SJSA1 (cell line): ENCODE data around the gene HDDC3. TPM values are rescaled to one million over a fixed set of nuclear protein-coding genes. Genes with fewer than 3 reads are reported as not detected.

Experiments
- DNase-seq, 2 experiments: peaks; one replicate each; pipeline ENCODE4 v3.0.0-alpha.2; 2015 to 2020; ENCODE audit warnings: low spot score in 2 of 2, low read depth in 1 of 2
- H3K27ac ChIP-seq: fragments of 250-450 bp; sonication (Bioruptor Pico); 2 replicates; pipeline ENCODE4 v1.5.1; 2020; ENCODE audit warnings: mild to moderate bottlenecking, moderate library complexity
- H3K27me3 ChIP-seq: fragments of 250-450 bp; sonication (Bioruptor Pico); replicated peaks from 2 replicates; pipeline ENCODE4 v1.5.1; 2020; ENCODE audit warnings: mild to moderate bottlenecking, moderate library complexity
- H3K36me3 ChIP-seq: fragments of 250-450 bp; sonication (Bioruptor Pico); 2 replicates; pipeline ENCODE4 v1.5.1; 2020; ENCODE audit warnings: mild to moderate bottlenecking
- H3K4me1 ChIP-seq: fragments of 250-450 bp; sonication (Bioruptor Pico); replicated peaks from 2 replicates; pipeline ENCODE4 v1.6.1; 2021; ENCODE audit warnings: mild to moderate bottlenecking
- H3K4me3 ChIP-seq: fragments of 250-450 bp; sonication (Bioruptor Pico); 2 replicates; pipeline ENCODE4 v1.5.1; 2020; ENCODE audit warnings: mild to moderate bottlenecking
- H3K9me3 ChIP-seq: fragments of 250-450 bp; sonication (Bioruptor Pico); replicated peaks from 2 replicates; pipeline ENCODE4 v1.5.1; 2020; ENCODE audit warnings: mild to moderate bottlenecking
- total RNA-seq: library from RNA; depleted of rRNA; stranded (reverse); fragments of >200 nt; shearing (Covaris generic); gene quantifications from 2 replicates; pipeline ENCODE4 v1.2.3, GENCODE V29; 2014; rRNA removed

Gene HDDC3, protein sequence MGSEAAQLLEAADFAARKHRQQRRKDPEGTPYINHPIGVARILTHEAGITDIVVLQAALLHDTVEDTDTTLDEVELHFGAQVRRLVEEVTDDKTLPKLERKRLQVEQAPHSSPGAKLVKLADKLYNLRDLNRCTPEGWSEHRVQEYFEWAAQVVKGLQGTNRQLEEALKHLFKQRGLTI
- total RNA-seq = 4.9 and 10.0 TPM in 2 replicates

- H3K27ac ChIP-seq = no peak within 1 kb of the TSS
Measured at GRCh38 chr15:90931828-90932659, at the start of gene HDDC3. TSS of gene HDDC3 (minus strand) at chr15:90932549. CDS start at chr15:90932540, 9 bp downstream.

GRCh38 chr15:90982135-90982534 is 49.8 kb upstream of the HDDC3 start:
- Histone ChIP-seq H3K4me1 (no peaks in the 10 kb centered on the region), H3K36me3 (peaks cover 87% of the 10 kb centered on the region), H3K27ac (no peak overlapping the region), H3K27me3 (no peaks in the 10 kb centered on the region), H3K4me3 (no peak overlapping the region), H3K9me3 (no peaks in the 10 kb centered on the region)
- DNase-seq = no peak

More at GRCh38 chr15:90931828-90932659, at the start of gene HDDC3:
- H3K4me1 ChIP-seq = peaks cover 38% of the 10 kb centered on the region
- peak; percentile 74 to 89 for DNase-seq
- H3K9me3 ChIP-seq = no peaks in the 10 kb centered on the region
- peak within 1 kb of the TSS; percentile 59 for H3K4me3 ChIP-seq
- H3K27me3 ChIP-seq = no peaks in the 10 kb centered on the region
- peaks cover 10% of the 10 kb centered on the region for H3K36me3 ChIP-seq

GRCh38 chr15:90981681-90982080 is 49.3 kb upstream of the HDDC3 start:
- Histone ChIP-seq H3K4me3 (no peak overlapping the region), H3K27me3 (no peaks in the 10 kb centered on the region), H3K27ac (no peak overlapping the region), H3K9me3 (no peaks in the 10 kb centered on the region), H3K36me3 (peaks cover 91% of the 10 kb centered on the region), H3K4me1 (no peaks in the 10 kb centered on the region)
- no peak for DNase-seq

DNA sequence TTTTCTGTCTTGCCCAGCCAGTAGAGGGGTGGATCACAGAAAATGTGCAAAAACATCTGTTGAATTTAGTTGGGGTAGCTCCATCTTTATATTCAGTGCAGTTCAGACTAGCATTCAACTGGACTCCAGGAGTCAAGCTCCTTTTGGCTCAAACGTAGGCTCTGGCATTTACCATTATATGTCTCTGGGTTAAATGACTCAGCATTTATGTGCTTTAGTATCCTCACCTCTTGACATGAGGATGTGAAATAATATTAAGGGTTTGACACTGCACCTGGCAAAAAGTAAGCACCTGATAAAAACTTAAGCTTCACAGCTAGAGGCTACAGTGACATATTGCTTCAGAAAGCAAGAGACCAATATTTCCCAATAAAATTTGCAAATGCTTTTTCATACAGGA is 47.2 kb upstream of the HDDC3 start:
- Histone ChIP-seq H3K36me3 (peaks cover 99% of the 10 kb centered on the region), H3K9me3 (no peaks in the 10 kb centered on the region), H3K4me1 (no peaks in the 10 kb centered on the region), H3K4me3 (no peak overlapping the region), H3K27me3 (no peaks in the 10 kb centered on the region), H3K27ac (no peak overlapping the region)
- no peak for DNase-seq

DNA sequence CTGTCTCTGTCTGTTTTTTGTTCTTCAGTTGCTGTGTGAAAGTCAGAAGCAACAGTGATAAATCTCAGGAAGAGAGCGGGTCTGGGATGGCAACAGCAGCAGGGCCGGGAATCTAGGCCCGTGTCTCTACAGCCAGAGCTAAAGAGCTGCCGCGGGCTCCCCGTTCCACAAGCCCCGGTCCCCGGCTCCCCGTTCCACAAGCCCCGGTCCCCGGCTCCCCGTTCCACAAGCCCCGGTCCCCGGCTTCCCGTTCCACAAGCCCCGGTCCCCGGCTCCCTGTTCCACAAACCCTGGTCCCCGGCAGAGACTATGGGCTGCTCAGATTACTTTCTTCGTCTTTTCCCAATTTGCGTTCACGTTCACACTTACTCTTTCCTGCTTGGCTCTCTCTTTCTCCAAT is 41.9 kb upstream of the HDDC3 start:
- no peak overlapping the region for H3K4me3 ChIP-seq
- H3K4me1 ChIP-seq = no peaks in the 10 kb centered on the region
- DNase-seq = no peak
- peaks cover 96% of the 10 kb centered on the region for H3K36me3 ChIP-seq
- H3K27ac ChIP-seq = no peak overlapping the region
- H3K27me3 ChIP-seq = no peaks in the 10 kb centered on the region
- no peaks in the 10 kb centered on the region for H3K9me3 ChIP-seq

DNA sequence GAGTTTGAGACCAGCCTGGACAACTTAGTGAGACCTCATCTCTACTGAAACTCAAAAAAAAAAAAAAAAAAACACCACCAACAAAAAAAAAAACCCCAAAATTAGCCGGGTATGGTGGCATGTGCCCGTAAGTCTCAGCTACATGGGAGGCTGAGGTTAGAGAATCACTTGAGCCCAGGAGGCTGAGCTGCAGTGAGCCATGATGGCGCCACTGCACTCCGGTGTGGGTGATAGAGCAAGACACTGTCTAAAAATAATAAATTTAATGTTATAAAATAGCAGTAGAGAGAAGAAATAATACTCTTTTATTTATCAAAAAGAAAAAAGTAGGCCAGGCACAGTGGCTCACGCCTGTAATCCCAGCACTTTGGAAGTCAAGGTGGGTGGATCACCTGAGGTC is 39.8 kb upstream of the HDDC3 start:
- Histone ChIP-seq H3K9me3 (no peaks in the 10 kb centered on the region), H3K36me3 (peaks cover 98% of the 10 kb centered on the region), H3K27ac (no peak overlapping the region), H3K4me3 (no peak overlapping the region), H3K4me1 (no peaks in the 10 kb centered on the region), H3K27me3 (no peaks in the 10 kb centered on the region)
- no peak for DNase-seq

GRCh38 chr15:90970274-90970673 is 37.9 kb upstream of the HDDC3 start:
- Histone ChIP-seq H3K9me3 (no peaks in the 10 kb centered on the region), H3K27ac (no peak overlapping the region), H3K4me1 (no peaks in the 10 kb centered on the region), H3K36me3 (peaks cover 98% of the 10 kb centered on the region), H3K27me3 (no peaks in the 10 kb centered on the region), H3K4me3 (no peak overlapping the region)
- no peak for DNase-seq

- Histone ChIP-seq H3K27me3 (no peaks in the 10 kb centered on the region), H3K9me3 (no peaks in the 10 kb centered on the region), H3K4me1 (no peaks in the 10 kb centered on the region), H3K4me3 (no peak overlapping the region), H3K27ac (no peak overlapping the region), H3K36me3 (peaks cover 95% of the 10 kb centered on the region)
- DNase-seq = no peak
Measured at GRCh38 chr15:90968434-90968833, 36.1 kb upstream of the HDDC3 start.

- Histone ChIP-seq H3K36me3 (peaks cover 95% of the 10 kb centered on the region), H3K4me1 (no peaks in the 10 kb centered on the region), H3K27me3 (no peaks in the 10 kb centered on the region), H3K27ac (no peak overlapping the region), H3K4me3 (no peak overlapping the region), H3K9me3 (no peaks in the 10 kb centered on the region)
- DNase-seq = no peak
Measured at GRCh38 chr15:90967206-90967605, 34.9 kb upstream of the HDDC3 start.

GRCh38 chr15:90966262-90966661 is 33.9 kb upstream of the HDDC3 start:
- Histone ChIP-seq H3K27ac (no peak overlapping the region), H3K4me1 (no peaks in the 10 kb centered on the region), H3K4me3 (no peak overlapping the region), H3K9me3 (no peaks in the 10 kb centered on the region), H3K27me3 (no peaks in the 10 kb centered on the region), H3K36me3 (peaks cover 95% of the 10 kb centered on the region)
- DNase-seq = no peak

GRCh38 chr15:90962021-90962420 is 29.7 kb upstream of the HDDC3 start:
- Histone ChIP-seq H3K9me3 (no peaks in the 10 kb centered on the region), H3K27me3 (no peaks in the 10 kb centered on the region), H3K36me3 (peaks cover 81% of the 10 kb centered on the region)

GRCh38 chr15:90960298-90961091 is 28.1 kb upstream of the HDDC3 start:
- no peak overlapping the region for H3K27ac ChIP-seq
- no peaks in the 10 kb centered on the region for H3K27me3 ChIP-seq
- H3K36me3 ChIP-seq = peaks cover 75% of the 10 kb centered on the region
- H3K9me3 ChIP-seq = no peaks in the 10 kb centered on the region
- peaks cover 11% of the 10 kb centered on the region for H3K4me1 ChIP-seq
- H3K4me3 ChIP-seq = no peak overlapping the region
- no peak for DNase-seq

More at GRCh38 chr15:90962021-90962420, 29.7 kb upstream of the HDDC3 start:
- H3K4me1 ChIP-seq = no peaks in the 10 kb centered on the region
- DNase-seq = no peak
- no peak overlapping the region for H3K4me3 ChIP-seq
- no peak overlapping the region for H3K27ac ChIP-seq

DNA sequence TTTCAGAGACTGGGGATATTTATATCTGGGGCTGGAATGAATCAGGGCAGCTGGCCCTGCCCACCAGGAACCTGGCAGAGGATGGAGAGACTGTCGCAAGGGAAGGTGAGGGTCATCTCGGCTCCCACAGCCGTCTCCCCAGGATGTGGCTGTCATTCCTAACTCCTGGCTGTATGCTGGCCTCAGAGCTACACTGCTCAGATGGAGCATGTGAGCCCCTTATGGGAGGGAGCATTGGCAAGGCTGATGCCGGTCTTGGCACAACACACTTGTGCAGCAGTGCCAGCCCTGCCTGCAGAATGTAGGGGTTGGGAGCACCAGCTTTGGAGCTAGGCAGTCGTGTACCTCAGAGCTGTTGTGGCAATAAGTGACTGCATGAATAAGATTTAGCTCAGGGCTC is 27.5 kb upstream of the HDDC3 start:
- Histone ChIP-seq H3K4me1 (peaks cover 11% of the 10 kb centered on the region), H3K4me3 (no peak overlapping the region), H3K27me3 (no peaks in the 10 kb centered on the region), H3K9me3 (no peaks in the 10 kb centered on the region), H3K27ac (no peak overlapping the region), H3K36me3 (peaks cover 69% of the 10 kb centered on the region)
- no peak for DNase-seq
